Fibroblast of lung (primary cell): ENCODE measurements around the gene ITIH4. TPM values are rescaled to one million over a fixed set of nuclear protein-coding genes. Genes with fewer than 3 reads are reported as not detected.

ENCODE experiments used
- DNase-seq, 2 donors: peaks; one replicate each; pipeline versions ENCODE4 v3.0.0 to v3.0.0-alpha.2; 2010; ENCODE audit warnings: low read depth in 2 of 2
- H2AFZ ChIP-seq: 2 replicates; pipeline ENCODE4 v1.5.1; 2012; ENCODE audit warnings: low read length, control low read depth, inconsistent platforms
- H3K27ac ChIP-seq: 2 replicates; pipeline ENCODE4 v1.5.1; 2011; ENCODE audit warnings: low read length, control low read depth; ENCODE audit not compliant: insufficient read depth
- H3K27me3 ChIP-seq: 2 replicates; pipeline ENCODE4 v1.5.1; 2011; ENCODE audit warnings: mild to moderate bottlenecking, low read length; ENCODE audit not compliant: control insufficient read depth, insufficient read depth
- H3K36me3 ChIP-seq: 2 replicates; pipeline ENCODE4 v1.5.1; 2011; ENCODE audit warnings: low read length; ENCODE audit not compliant: control insufficient read depth, insufficient read depth
- H3K4me1 ChIP-seq: 2 replicates; pipeline ENCODE4 v1.5.1; 2011; ENCODE audit warnings: low read length; ENCODE audit not compliant: control insufficient read depth, insufficient read depth; ENCODE audit errors: extremely low read depth
- H3K4me2 ChIP-seq: 2 replicates; pipeline ENCODE4 v1.5.1; 2011; ENCODE audit warnings: low read length, control low read depth; ENCODE audit not compliant: insufficient read depth; ENCODE audit errors: extremely low read depth
- H3K4me3 ChIP-seq, 4 experiments: fragments of 200-600 bp in 1 of 4; sonication (generic) in 1 of 4; replicated peaks in 1 of 4; 2 replicates each; pipeline ENCODE4 v1.5.1; 2011 to 2016; ENCODE audit warnings: low read length in 4 of 4, low read depth in 3 of 4, mild to moderate bottlenecking in 3 of 4, control low read depth in 2 of 4, inconsistent platforms in 1 of 4, mixed read lengths in 1 of 4; ENCODE audit not compliant: insufficient read depth in 1 of 4; ENCODE audit errors: control extremely low read depth in 1 of 4
- H3K79me2 ChIP-seq: 2 replicates; pipeline ENCODE4 v1.5.1; 2012; ENCODE audit warnings: mild to moderate bottlenecking, low read length, inconsistent platforms; ENCODE audit not compliant: control insufficient read depth, insufficient read depth
- H3K9ac ChIP-seq: 2 replicates; pipeline ENCODE4 v1.5.1; 2011; ENCODE audit warnings: mild to moderate bottlenecking, low read length, control low read depth; ENCODE audit not compliant: insufficient read depth
- H3K9me3 ChIP-seq: 2 replicates; pipeline ENCODE4 v1.5.1; 2012; ENCODE audit warnings: low read depth, low read length; ENCODE audit not compliant: control insufficient read depth, insufficient read depth
- H4K20me1 ChIP-seq: 2 replicates; pipeline ENCODE4 v1.5.1; 2011; ENCODE audit warnings: low read length; ENCODE audit not compliant: control insufficient read depth, insufficient read depth; ENCODE audit errors: extremely low read depth
- EZH2 ChIP-seq: IDR thresholded peaks from 2 replicates; pipeline ENCODE4 v1.5.1; 2012; ENCODE audit warnings: low read length, control low read depth, mild to moderate bottlenecking; ENCODE audit errors: missing control alignments
- polyA plus RNA-seq, 2 donors: library from polyadenylated mRNA; depleted of rRNA in 1 of 2; stranded (reverse) in 1 of 2; unstranded in 1 of 2; fragments of >200 nt; gene quantifications; 2 replicates each; pipeline ENCODE4 v1.2.1, GENCODE V29; 2011 to 2012; ENCODE audit warnings: missing spikeins in 1 of 2
- total RNA-seq: library from RNA; depleted of rRNA; stranded (reverse); fragments of >200 nt; gene quantifications from 2 replicates; pipeline ENCODE4 v1.2.1, GENCODE V29; 2014
- TF ChIP-seq, protein P1 (sequence below), 2 donors: IDR thresholded peaks in 1 of 2; conservative IDR thresholded peaks in 1 of 2; 1 replicate in 1 of 2; 2 replicates in 1 of 2; pipeline ENCODE4 v1.5.1; 2011 to 2012; ENCODE audit warnings: low read length in 2 of 2, control low read depth in 1 of 2, inconsistent platforms in 1 of 2, low read depth in 1 of 2, mild to moderate bottlenecking in 1 of 2

ITIH4 gene
- total and polyA plus RNA-seq, 2 donors (not counting 1 experiment from before 2014, with no cell fraction given): 1.1 to 2.6 TPM

DNA sequence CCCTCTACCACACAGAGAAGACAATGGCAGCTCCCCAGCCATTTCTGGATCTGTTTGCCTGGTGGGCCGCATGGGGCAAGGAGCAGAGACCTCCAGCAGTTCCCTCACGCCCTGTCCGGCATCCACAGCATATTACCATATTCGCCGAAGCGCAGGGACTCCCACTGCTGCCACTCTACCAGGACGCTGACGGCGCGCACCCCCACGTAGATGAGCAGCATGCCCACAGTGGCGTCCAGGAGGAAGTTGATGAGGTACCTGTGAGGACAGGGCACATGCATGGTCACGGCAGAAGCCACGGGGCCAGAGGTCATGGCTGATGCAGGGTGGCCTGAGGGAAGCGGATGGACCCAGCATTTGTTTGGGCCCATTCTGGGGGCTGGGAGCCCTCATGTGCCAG is 19.2 kb upstream of the ITIH4 start:
- TF ChIP-seq EZH2: no peak
- H3K9me3 ChIP-seq: no peaks in the 10 kb centered on the region
- H3K9ac ChIP-seq: no peak overlapping the region
- H3K27ac ChIP-seq: no peak overlapping the region
- H4K20me1 ChIP-seq: no peaks in the 10 kb centered on the region
- no peak overlapping the region for H3K4me3 ChIP-seq
- peaks cover 6% of the 10 kb centered on the region for H3K4me1 ChIP-seq
- DNase-seq: no peak
- H3K27me3 ChIP-seq: no peaks in the 10 kb centered on the region
- no peaks in the 10 kb centered on the region for H3K79me2 ChIP-seq
- H2AFZ ChIP-seq: no peak overlapping the region
- no peak overlapping the region for H3K4me2 ChIP-seq
- peaks cover 6% of the 10 kb centered on the region for H3K36me3 ChIP-seq

DNA sequence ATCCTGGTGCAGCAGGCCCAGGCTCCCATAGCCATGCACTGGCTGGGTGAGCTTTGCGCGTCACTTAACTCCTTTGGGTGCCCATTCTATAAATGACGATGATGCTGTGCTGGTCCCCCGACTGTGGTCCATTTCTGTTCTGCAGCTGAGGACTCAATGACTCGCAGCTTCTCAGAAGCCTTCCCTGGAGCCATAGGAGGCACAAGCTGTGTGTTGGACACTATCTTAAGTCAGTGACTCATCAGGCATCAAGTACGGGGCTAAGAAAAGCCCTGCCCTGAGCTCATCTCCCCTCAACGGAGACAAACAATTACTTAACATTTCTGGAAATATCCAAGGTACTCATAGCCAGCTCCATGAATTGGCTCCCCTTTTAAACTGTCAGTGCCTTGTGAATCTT is 18.1 kb upstream of the ITIH4 start:
- DNase-seq: peak; percentile 60 to 66
- peaks cover 6% of the 10 kb centered on the region for H3K36me3 ChIP-seq
- no peak overlapping the region for H2AFZ ChIP-seq
- no peak overlapping the region for H3K4me3 ChIP-seq
- TF ChIP-seq EZH2: no peak
- TF ChIP-seq, protein P1, sequence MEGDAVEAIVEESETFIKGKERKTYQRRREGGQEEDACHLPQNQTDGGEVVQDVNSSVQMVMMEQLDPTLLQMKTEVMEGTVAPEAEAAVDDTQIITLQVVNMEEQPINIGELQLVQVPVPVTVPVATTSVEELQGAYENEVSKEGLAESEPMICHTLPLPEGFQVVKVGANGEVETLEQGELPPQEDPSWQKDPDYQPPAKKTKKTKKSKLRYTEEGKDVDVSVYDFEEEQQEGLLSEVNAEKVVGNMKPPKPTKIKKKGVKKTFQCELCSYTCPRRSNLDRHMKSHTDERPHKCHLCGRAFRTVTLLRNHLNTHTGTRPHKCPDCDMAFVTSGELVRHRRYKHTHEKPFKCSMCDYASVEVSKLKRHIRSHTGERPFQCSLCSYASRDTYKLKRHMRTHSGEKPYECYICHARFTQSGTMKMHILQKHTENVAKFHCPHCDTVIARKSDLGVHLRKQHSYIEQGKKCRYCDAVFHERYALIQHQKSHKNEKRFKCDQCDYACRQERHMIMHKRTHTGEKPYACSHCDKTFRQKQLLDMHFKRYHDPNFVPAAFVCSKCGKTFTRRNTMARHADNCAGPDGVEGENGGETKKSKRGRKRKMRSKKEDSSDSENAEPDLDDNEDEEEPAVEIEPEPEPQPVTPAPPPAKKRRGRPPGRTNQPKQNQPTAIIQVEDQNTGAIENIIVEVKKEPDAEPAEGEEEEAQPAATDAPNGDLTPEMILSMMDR (conservative IDR thresholded peaks at IDR 0.05 in 1 of 2, IDR thresholded peaks at IDR 0.05 in 1 of 2; ENCODE audit: low read depth in 1 of 2, low read length in 2 of 2): no peak
- no peaks in the 10 kb centered on the region for H3K79me2 ChIP-seq
- H3K9me3 ChIP-seq: no peaks in the 10 kb centered on the region
- H3K9ac ChIP-seq: no peak overlapping the region
- no peak overlapping the region for H3K27ac ChIP-seq
- H3K4me1 ChIP-seq: peaks cover 6% of the 10 kb centered on the region
- no peak overlapping the region for H3K4me2 ChIP-seq
- H4K20me1 ChIP-seq: no peaks in the 10 kb centered on the region
- H3K27me3 ChIP-seq: no peaks in the 10 kb centered on the region

DNA sequence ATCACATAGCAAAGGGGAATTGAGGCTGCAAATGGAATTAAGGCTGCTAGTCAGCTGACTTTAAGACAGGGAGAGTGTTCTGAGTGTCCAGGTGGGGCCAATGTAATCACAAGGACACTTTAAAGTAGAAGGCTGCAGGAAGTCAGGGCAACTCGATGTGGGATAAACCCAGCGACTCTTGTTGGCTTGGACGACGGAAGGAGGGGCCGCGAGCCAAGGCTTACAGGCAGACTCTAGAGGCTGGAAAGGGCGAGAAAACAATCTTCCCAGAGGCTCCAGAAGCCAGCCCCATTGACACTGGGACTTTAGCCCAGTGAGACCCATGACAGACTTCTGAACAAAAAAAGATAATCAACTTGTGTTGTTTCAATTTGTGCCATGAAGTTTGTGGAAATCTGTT is 17.3 kb upstream of the ITIH4 start:
- DNase-seq: no peak
- H3K27ac ChIP-seq: no peak overlapping the region
- no peaks in the 10 kb centered on the region for H3K9me3 ChIP-seq
- no peak overlapping the region for H2AFZ ChIP-seq
- H3K36me3 ChIP-seq: peaks cover 6% of the 10 kb centered on the region
- H3K27me3 ChIP-seq: no peaks in the 10 kb centered on the region
- no peak for TF ChIP-seq EZH2
- TF ChIP-seq, protein P1 (conservative IDR thresholded peaks at IDR 0.05 in 1 of 2, IDR thresholded peaks at IDR 0.05 in 1 of 2; ENCODE audit: low read depth in 1 of 2, low read length in 2 of 2): no peak
- H3K4me1 ChIP-seq: peaks cover 6% of the 10 kb centered on the region
- no peaks in the 10 kb centered on the region for H4K20me1 ChIP-seq
- no peak overlapping the region for H3K4me3 ChIP-seq
- H3K9ac ChIP-seq: no peak overlapping the region
- H3K4me2 ChIP-seq: no peak overlapping the region
- H3K79me2 ChIP-seq: no peaks in the 10 kb centered on the region
